ENCODE data around the gene ZC3H7B.

DNA sequence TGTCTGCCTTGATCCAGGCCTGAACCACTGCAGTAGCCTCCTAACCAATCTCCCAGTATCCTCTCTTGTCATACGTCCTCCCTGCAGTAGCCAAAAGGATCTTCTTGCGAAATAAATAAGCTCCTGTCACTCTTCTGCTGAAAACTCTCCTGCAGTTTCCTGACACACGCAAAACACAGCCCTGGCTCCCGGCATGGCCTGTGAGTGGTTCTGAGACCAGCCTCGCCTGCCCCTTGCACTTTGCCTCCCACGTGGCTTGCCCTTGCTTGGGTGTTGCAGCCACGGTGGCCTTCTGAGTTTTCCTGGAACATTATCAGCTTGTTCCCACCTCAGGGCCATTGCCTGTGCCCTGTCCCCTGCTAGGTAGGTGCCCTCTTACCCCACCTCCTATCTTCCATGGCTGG, 7.2 kb downstream of the ZC3H7B start:
- TF ChIP-seq POLR2A (IDR thresholded peaks at IDR 0.05; ENCODE audit: low read depth, low read length), result no peak
- TF ChIP-seq POLR2AphosphoS5 (IDR thresholded peaks at IDR 0.05; ENCODE audit: insufficient read depth, low read depth, low read length), result no peak
- no peak for TF ChIP-seq CTCF (IDR thresholded peaks at IDR 0.05; ENCODE audit: extremely low read depth in 1 of 2, insufficient read depth in 1 of 2, low read depth in 1 of 2, low read length in 2 of 2)
- no peak for TF ChIP-seq EZH2 (IDR thresholded peaks at IDR 0.05; ENCODE audit: borderline replicate concordance, low read depth, low read length, severe bottlenecking)
- TF ChIP-seq MYC (IDR thresholded peaks at IDR 0.05; ENCODE audit: low read depth, low read length), result no peak
- no peak for TF ChIP-seq MAX (IDR thresholded peaks at IDR 0.05; ENCODE audit: insufficient read depth, insufficient read length)
- TF ChIP-seq FOS (IDR thresholded peaks at IDR 0.05; ENCODE audit: borderline replicate concordance, insufficient read depth, low read length), result no peak

Data from endothelial cell of umbilical vein (primary cell).